GM21717 (cell line): ENCODE data around the gene OBSCN.

Experiments used
- ATAC-seq: cut with Tn5 transposase; IDR thresholded peaks from one replicate; pipeline ENCODE4 v1.9.1; 2021; ENCODE audit warnings: mild to moderate bottlenecking, moderate library complexity; ENCODE audit not compliant: unreplicated experiment

OBSCN gene

DNA sequence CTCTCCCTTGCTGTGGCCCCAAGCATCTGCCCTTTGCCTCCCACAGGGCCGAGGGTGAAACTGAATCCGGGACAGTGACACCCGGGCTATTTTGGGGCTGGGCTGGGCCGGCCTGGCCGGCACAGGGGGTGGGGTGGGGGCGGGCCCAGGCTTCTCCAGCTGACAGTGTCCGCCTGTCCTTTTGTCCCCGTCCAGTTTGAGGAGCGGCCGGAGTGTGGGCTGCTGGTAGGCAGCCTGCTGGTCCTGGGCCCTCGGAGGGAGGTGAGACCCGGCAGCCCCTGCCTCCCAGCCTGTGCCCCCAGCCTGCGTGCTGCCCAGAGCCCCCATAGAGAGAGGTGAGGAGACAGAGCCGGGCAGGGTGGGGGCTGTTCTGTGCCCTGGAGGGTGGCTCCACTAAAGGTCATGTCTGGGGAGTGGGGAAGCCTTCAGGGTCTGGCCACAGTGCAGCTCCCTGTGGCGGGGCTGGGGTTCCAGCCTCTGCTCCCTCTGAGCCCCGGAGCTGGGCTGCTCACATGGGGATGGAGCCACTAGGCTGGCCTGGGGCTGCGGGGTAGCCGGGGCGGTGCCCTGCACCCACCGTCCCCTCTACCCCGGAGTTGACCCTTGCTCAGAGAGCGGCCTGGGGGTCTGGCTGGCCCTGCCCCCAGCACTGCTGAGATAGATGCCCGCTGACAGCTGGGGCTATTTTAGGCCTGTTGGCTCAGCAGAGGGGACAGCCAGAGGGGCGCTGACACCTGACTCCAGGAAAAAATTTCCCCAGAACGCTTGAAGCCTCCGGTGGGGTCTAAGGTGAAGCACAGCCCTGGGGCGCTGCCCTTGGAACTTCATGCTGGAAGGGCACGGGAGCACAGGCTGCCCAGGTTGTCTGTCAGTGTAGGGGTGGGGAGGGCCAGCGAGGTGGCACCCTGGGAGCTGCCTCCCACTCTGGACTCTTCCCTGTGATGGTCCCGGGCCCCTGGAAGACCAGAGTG lies at the start of gene OBSCN:
Gene OBSCN, plus strand, starts transcription at position 194 of the 971 bp plus-strand sequence. CDS start 3,740 bp downstream, outside the sequence.
- no peak for ATAC-seq

DNA sequence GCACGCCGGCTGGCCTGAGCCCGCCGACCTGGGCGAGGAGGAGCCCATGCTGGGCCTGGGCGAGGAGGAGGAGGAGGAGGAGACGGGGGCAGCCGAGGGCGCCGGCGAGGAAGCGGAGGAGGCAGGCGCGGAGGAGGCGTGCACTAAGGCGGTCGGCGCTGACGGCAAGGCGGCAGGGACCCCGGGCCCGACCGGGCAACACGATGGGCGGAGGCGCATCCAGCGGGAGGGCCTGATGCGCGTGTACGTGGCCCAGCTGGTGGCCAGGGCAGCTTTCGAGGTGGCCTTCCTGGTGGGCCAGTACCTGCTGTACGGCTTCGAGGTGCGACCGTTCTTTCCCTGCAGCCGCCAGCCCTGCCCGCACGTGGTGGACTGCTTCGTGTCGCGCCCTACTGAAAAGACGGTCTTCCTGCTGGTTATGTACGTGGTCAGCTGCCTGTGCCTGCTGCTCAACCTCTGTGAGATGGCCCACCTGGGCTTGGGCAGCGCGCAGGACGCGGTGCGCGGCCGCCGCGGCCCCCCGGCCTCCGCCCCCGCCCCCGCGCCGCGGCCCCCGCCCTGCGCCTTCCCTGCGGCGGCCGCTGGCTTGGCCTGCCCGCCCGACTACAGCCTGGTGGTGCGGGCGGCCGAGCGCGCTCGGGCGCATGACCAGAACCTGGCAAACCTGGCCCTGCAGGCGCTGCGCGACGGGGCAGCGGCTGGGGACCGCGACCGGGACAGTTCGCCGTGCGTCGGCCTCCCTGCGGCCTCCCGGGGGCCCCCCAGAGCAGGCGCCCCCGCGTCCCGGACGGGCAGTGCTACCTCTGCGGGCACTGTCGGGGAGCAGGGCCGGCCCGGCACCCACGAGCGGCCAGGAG lies 49.5 kb upstream of the OBSCN start:
- no peak for ATAC-seq

DNA sequence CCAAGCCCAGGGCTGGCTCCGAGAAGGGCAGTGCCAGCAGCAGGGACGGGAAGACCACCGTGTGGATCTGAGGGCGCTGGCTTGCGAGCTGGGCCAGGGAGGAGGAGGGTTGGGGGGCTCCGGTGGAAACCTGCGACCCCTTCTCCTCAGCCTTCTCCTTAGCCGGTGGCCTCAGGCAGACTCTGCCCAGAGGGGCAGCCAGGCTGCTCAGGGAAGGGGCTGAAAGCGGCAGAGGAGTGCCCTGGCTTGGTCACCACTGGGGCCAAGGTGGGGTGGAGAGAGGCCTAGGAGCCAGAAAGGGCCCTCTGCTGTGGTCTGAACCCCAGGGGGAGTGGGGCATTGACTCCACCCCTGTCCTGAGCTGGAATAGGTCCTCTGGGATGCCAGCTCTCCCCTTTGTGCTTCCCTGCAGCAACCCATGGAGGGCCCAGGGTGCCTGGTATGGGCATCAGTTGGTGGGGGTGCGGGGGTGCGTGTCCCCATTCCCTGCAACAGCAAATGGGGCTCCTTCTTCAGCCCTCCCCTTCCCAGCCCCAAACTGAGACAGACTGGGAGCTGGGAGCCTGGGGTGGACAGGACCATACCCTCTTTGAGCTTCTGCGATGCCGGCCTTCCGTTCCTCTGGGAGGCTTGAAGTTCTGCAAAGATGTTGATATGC lies 48.7 kb upstream of the OBSCN start:
- no peak for ATAC-seq

GRCh38 chr1:228160201-228160761 lies 47.6 kb upstream of the OBSCN start:
- no peak for ATAC-seq

- ATAC-seq = no peak
These were observed 46.5 kb upstream of the OBSCN start for GRCh38 chr1:228161362-228161761.

- ATAC-seq = no peak
These were observed 46.0 kb upstream of the OBSCN start for GRCh38 chr1:228161866-228162265.

DNA sequence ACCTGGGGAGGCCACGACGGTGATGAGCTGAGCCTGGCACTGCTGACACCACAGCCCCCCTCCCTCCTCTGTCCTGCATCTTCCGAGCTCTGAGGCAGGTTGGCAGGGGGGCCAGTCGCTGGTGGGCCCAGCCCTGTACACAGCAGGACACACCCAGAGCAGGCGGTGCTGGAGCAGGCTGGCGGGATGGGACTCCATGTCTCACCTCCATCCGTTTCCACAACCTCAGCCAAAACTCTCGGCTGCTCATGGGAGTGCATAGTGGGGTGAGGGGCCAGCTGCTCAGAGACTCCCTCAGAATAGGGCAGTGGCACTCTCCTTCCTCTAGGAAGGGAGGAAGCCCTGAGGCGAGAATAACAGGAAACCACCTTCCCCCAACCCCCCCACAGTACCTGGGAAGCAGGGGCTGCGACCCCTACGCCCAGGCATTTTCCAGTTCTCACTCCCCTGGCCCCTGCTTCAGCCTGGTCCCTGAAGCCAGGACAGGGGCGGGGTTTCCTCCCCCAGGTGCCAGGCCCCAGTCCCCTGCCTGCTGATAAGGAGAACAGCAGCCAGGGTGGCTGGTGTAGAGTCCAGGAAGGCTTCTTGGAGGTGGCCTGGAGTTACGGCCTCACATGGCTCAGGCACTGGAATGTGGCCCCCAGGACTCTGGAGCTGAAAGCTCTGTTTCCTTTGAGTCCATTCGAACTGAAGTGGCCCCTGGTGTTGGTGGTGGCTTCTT lies 45.4 kb upstream of the OBSCN start:
- no peak for ATAC-seq

DNA sequence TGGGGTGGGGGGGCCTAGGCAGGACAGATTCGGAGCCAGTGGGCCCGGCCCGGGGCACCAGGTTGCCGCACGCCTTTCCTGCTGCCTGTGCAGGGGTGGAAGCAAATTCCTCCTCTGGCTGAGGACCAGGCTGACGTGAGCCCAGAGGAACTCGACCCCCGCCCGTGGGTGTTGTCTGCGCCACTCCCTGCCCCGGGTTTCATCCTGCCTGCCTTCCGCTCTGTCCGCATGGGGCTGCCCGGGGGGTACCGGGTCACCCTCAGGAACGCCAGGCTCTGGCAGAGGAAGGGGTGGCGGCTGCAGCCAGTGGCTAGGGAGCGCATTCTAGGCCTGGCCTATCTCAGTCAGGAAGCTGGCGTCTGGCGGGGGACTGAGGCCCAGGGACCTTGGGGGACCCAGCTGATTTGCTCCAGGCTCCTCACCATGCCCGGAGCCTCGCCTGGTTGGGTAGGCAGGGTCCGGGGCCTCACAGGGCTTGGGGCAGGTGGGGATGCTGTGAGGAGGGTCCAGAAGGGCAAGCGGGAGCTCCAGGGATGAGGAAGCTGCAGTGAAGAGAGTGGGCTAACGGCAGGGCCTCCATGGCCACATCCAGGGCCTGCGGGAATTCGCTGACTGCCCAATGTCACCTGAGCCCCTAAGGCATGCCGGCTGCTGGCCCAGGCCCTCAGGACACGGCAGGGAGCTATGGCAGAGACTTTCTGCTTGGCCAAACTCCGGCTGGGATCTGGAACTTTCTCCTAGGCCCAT lies 44.7 kb upstream of the OBSCN start:
- ATAC-seq = no peak

GRCh38 chr1:228163776-228164519 lies 43.9 kb upstream of the OBSCN start:
- ATAC-seq = no peak

DNA sequence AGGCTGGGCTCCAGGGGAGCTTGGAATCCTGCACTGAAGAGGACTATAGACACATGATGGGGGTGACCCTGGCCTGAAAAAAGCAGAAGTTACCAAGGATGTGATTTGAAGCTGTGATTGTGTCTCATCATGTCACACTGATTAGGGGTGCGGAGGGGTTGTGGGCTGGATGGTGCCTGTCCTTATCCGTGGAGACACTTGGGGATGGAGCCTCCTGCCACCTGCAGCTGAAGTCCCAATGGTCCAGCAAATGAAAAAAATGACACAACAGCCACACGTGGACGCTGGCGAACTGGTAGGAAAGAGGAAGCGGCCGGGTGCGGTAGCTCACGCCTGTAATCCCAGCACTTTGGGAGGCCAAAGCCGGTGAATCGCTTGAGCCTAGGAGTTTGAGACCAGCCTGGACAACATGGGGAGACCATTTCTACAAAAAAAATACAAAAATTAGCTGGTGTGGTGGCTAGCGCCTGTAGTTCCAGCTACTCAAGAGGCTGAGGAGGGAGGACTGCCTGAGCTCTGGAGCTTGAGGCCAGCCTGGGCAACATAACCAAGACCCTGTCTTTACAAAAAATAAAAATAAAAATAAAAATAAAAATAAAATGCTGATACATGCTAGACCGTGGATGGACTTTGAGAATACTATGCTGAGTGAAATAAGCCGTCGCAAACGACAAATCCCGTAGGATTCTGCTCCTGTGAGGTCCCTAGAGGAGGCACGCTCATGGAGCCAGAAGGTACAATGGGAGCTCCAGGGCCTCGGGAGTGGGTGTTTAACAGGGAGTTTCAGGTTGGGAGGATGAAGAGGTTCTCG lies 43.1 kb upstream of the OBSCN start:
- peak; percentile 1 for ATAC-seq

- ATAC-seq = peak; percentile 83
These were observed 42.3 kb upstream of the OBSCN start, which contains the start of gene IBA57 for GRCh38 chr1:228165372-228166169. TSS of gene IBA57 (plus strand) at chr1:228165804. CDS start at chr1:228165817, 13 bp downstream.

- peak; percentile 78 for ATAC-seq
These were observed 41.5 kb upstream of the OBSCN start for GRCh38 chr1:228166170-228166936.

GRCh38 chr1:228168563-228169270 lies 39.1 kb upstream of the OBSCN start:
- no peak for ATAC-seq

DNA sequence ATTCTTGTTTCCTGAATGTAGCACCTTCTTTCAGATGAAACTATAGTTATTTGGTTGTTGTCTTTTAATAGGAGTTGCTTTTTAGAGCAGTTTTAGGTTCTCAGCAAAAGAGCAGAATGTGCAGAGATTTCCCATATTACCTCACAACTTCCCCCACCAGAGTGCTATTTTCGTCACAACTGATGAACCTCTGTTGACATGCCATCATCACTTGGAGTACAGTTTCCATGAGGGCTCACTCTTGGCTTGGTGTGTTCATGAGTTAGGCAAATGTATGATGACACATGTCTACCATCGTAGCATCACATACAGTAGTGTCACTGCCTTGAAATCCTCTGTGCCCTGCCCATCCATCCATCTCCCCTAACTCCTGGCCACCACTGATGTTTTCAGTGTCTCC lies 38.5 kb upstream of the OBSCN start:
- ATAC-seq = no peak

GRCh38 chr1:228170666-228171065 lies 37.2 kb upstream of the OBSCN start:
- no peak for ATAC-seq
